Neural cell (in vitro differentiated cells): ENCODE results near the gene C7orf57. TPM values are rescaled to one million over a fixed set of nuclear protein-coding genes. Genes with fewer than 3 reads are reported as not detected.
"Not testable (repeated sequence)": the region's sequence is repeated elsewhere in the genome, so short reads cannot be mapped to it uniquely, and the experiment has no call there.

Source experiments
- H2AFZ ChIP-seq: fragments of 200-600, 300-800 bp; sonication (generic), shearing (Covaris generic); 2 replicates; pipeline ENCODE4 v1.6.0; 2014; ENCODE audit warnings: low read depth, mild to moderate bottlenecking, antibody characterized with exemption, low read length, moderate library complexity
- H3F3A ChIP-seq: fragments of 200-600 bp; shearing (Covaris generic); 2 replicates; pipeline ENCODE4 v1.6.1; 2016; ENCODE audit warnings: mild to moderate bottlenecking, moderate library complexity, mixed read lengths, antibody characterized with exemption, low read length; ENCODE audit not compliant: insufficient read depth, poor library complexity, severe bottlenecking
- H3K27ac ChIP-seq: fragments of 200-600, 300-800 bp; sonication (generic), shearing (Covaris generic); 2 replicates; pipeline ENCODE4 v1.5.1; 2014; ENCODE audit warnings: mild to moderate bottlenecking, low read length, moderate library complexity
- H3K27me3 ChIP-seq: fragments of 300-800, 200-600 bp; sonication (generic), shearing (Covaris generic); 2 replicates; pipeline ENCODE4 v1.6.0; 2014; ENCODE audit warnings: mild to moderate bottlenecking, low read depth, low read length, moderate library complexity; ENCODE audit not compliant: insufficient read depth
- H3K36me3 ChIP-seq: fragments of 300-800, 200-600 bp; sonication (generic), shearing (Covaris generic); 2 replicates; pipeline ENCODE4 v1.5.1; 2014; ENCODE audit warnings: mild to moderate bottlenecking, antibody characterized with exemption, low read length, moderate library complexity; ENCODE audit not compliant: insufficient read depth
- H3K4me2 ChIP-seq: fragments of 300-800, 200-600 bp; sonication (generic), shearing (Covaris generic); 2 replicates; pipeline ENCODE4 v1.6.0; 2014; ENCODE audit warnings: mild to moderate bottlenecking, low read length
- H3K4me3 ChIP-seq: fragments of 300-800, 200-600 bp; sonication (generic), shearing (Covaris generic); 2 replicates; pipeline ENCODE4 v1.5.1; 2014; ENCODE audit warnings: mild to moderate bottlenecking, low read length, moderate library complexity
- H3K79me2 ChIP-seq: fragments of 200-600 bp; shearing (Covaris generic); replicated peaks from 2 replicates; pipeline ENCODE4 v1.6.0; 2014; ENCODE audit warnings: mild to moderate bottlenecking, low read length, moderate library complexity; ENCODE audit not compliant: insufficient read depth
- H3K9ac ChIP-seq: fragments of 300-800, 200-600 bp; sonication (generic), shearing (Covaris generic); 2 replicates; pipeline ENCODE4 v1.6.1; 2016; ENCODE audit warnings: mild to moderate bottlenecking, low read length, mixed read lengths
- H3K9me2 ChIP-seq: fragments of 200-600 bp; shearing (Covaris generic); 2 replicates; pipeline ENCODE4 v1.6.1; 2016; ENCODE audit warnings: mild to moderate bottlenecking, low read length, mixed read lengths; ENCODE audit not compliant: insufficient read depth
- H3K9me3 ChIP-seq: fragments of 200-600, 300-800 bp; sonication (generic), shearing (Covaris generic); 2 replicates; pipeline ENCODE4 v1.6.1; 2016; ENCODE audit warnings: mild to moderate bottlenecking, mixed run types, low read length, moderate library complexity, mixed read lengths
- H4K20me1 ChIP-seq: fragments of 200-600 bp; shearing (Covaris generic); 2 replicates; pipeline ENCODE4 v1.6.1; 2016; ENCODE audit warnings: mild to moderate bottlenecking, mixed run types; ENCODE audit not compliant: insufficient read depth
- CTCF ChIP-seq: fragments of 450-650 bp; IDR thresholded peaks from 2 replicates; pipeline ENCODE4 v1.5.1; 2014; ENCODE audit warnings: antibody characterized with exemption, mild to moderate bottlenecking, moderate library complexity; ENCODE audit not compliant: poor library complexity, severe bottlenecking
- EP300 ChIP-seq: fragments of 450-650 bp; conservative IDR thresholded peaks from 2 replicates; pipeline ENCODE4 v1.6.1; 2014; ENCODE audit warnings: antibody characterized with exemption, mild to moderate bottlenecking, moderate library complexity; ENCODE audit not compliant: poor library complexity, severe bottlenecking
- EZH2 ChIP-seq: fragments of 200-600, 300-800 bp; shearing (Covaris generic), sonication (generic); IDR thresholded peaks from 2 replicates; pipeline ENCODE4 v1.6.1; 2014; ENCODE audit warnings: antibody characterized with exemption, low read length, borderline replicate concordance, mild to moderate bottlenecking; ENCODE audit not compliant: insufficient read depth, poor library complexity, severe bottlenecking
- MXI1 ChIP-seq: fragments of 450-650 bp; conservative IDR thresholded peaks from 2 replicates; pipeline ENCODE4 v1.6.1; 2014; ENCODE audit warnings: antibody characterized with exemption, mild to moderate bottlenecking; ENCODE audit not compliant: poor library complexity, severe bottlenecking
- POLR2AphosphoS5 ChIP-seq: IDR thresholded peaks from 2 replicates; pipeline ENCODE4 v1.6.1; 2012
- RAD21 ChIP-seq: fragments of 450-650 bp; conservative IDR thresholded peaks from 2 replicates; pipeline ENCODE4 v1.6.1; 2014; ENCODE audit warnings: antibody characterized with exemption, mild to moderate bottlenecking, moderate library complexity
- REST ChIP-seq: IDR thresholded peaks from 2 replicates; pipeline ENCODE4 v1.6.1; 2012; ENCODE audit warnings: borderline replicate concordance
- SMC3 ChIP-seq: fragments of 450-650 bp; conservative IDR thresholded peaks from 2 replicates; pipeline ENCODE4 v1.6.1; 2014; ENCODE audit warnings: antibody characterized with exemption, mild to moderate bottlenecking, moderate library complexity; ENCODE audit not compliant: poor library complexity
- TAF1 ChIP-seq: IDR thresholded peaks from 2 replicates; pipeline ENCODE4 v1.6.1; 2012; ENCODE audit warnings: low read depth
- polyA plus RNA-seq: library from polyadenylated mRNA; depleted of rRNA; stranded (reverse); fragments of >200 nt; gene quantifications from 2 replicates; pipeline ENCODE4 v1.2.3, GENCODE V29; 2014

C7orf57 gene
- polyA plus RNA-seq, 1 donor from 2014 or later, result not detected

GRCh38 chr7:47992446-47992845 lies 42.9 kb upstream of the C7orf57 start:
- Histone ChIP-seq H3K27me3 (no peaks in the 10 kb centered on the region), H3K4me3 (no peak overlapping the region), H3F3A (no peaks in the 10 kb centered on the region), H2AFZ (no peak overlapping the region), H3K4me2 (no peak overlapping the region), H3K79me2 (no peaks in the 10 kb centered on the region), H3K36me3 (no peaks in the 10 kb centered on the region), H3K9me3 (no peaks in the 10 kb centered on the region), H3K9ac (no peak overlapping the region), H4K20me1 (no peaks in the 10 kb centered on the region), H3K27ac (no peak overlapping the region), H3K9me2 (no peaks in the 10 kb centered on the region)
- TF ChIP-seq SMC3 (no peak), TAF1 (no peak)

GRCh38 chr7:47999413-47999812 lies 35.9 kb upstream of the C7orf57 start:
- H2AFZ ChIP-seq, result no peak overlapping the region
- no peak overlapping the region for H3K9ac ChIP-seq
- TF ChIP-seq MXI1, result no peak
- TF ChIP-seq RAD21, result no peak
- no peak for TF ChIP-seq SMC3
- no peak for TF ChIP-seq EP300
- TF ChIP-seq TAF1, result no peak
- no peak overlapping the region for H3K4me2 ChIP-seq
- H3K79me2 ChIP-seq, result no peaks in the 10 kb centered on the region
- H3K27ac ChIP-seq, result no peak overlapping the region
- H4K20me1 ChIP-seq, result no peaks in the 10 kb centered on the region
- H3K4me3 ChIP-seq, result no peak overlapping the region
- no peaks in the 10 kb centered on the region for H3F3A ChIP-seq
- no peaks in the 10 kb centered on the region for H3K27me3 ChIP-seq
- H3K9me2 ChIP-seq, result no peaks in the 10 kb centered on the region
- no peaks in the 10 kb centered on the region for H3K9me3 ChIP-seq
- H3K36me3 ChIP-seq, result no peaks in the 10 kb centered on the region

- not testable (repeated sequence) for H3K4me2 ChIP-seq, H3F3A ChIP-seq, H3K9ac ChIP-seq, H3K9me3 ChIP-seq, H3K27ac ChIP-seq, H3K4me3 ChIP-seq, H4K20me1 ChIP-seq, H3K36me3 ChIP-seq, H2AFZ ChIP-seq, H3K79me2 ChIP-seq, H3K27me3 ChIP-seq, H3K9me2 ChIP-seq
Measured at GRCh38 chr7:48000164-48000563, 35.2 kb upstream of the C7orf57 start.

GRCh38 chr7:48004032-48004431 lies 31.3 kb upstream of the C7orf57 start:
- no peaks in the 10 kb centered on the region for H3K27me3 ChIP-seq
- no peak overlapping the region for H2AFZ ChIP-seq
- no peaks in the 10 kb centered on the region for H3K9me2 ChIP-seq
- H4K20me1 ChIP-seq, result no peaks in the 10 kb centered on the region
- no peak overlapping the region for H3K9ac ChIP-seq
- H3K27ac ChIP-seq, result no peak overlapping the region
- peak overlapping the region; percentile 10 for H3K4me3 ChIP-seq
- H3K36me3 ChIP-seq, result no peaks in the 10 kb centered on the region
- H3F3A ChIP-seq, result no peaks in the 10 kb centered on the region
- H3K4me2 ChIP-seq, result peak overlapping the region; percentile 2
- H3K9me3 ChIP-seq, result no peaks in the 10 kb centered on the region
- TF ChIP-seq SMC3 (no peak), CTCF (no peak), REST (no peak), MXI1 (no peak), POLR2AphosphoS5 (peak; percentile 66), RAD21 (no peak), TAF1 (no peak), EP300 (peak; percentile 74), EZH2 (no peak)
- no peaks in the 10 kb centered on the region for H3K79me2 ChIP-seq
